H9 (cell line): ENCODE measurements around the gene RPL29. TPM values are rescaled to one million over a fixed set of nuclear protein-coding genes. Genes with fewer than 3 reads are reported as not detected.
A peak's percentile ranks its signal among the peaks of the same experiment; 100 is the strongest.

ENCODE experiments used
- DNase-seq: peaks from one replicate; pipeline ENCODE4 v3.0.0-alpha.2; 2017
- H2AFZ ChIP-seq: one replicate; pipeline ENCODE4 v1.6.1; 2013; ENCODE audit warnings: mild to moderate bottlenecking, low read length, control low read depth, moderate library complexity
- H2AK5ac ChIP-seq: 2 replicates; pipeline ENCODE4 v1.6.1; 2013; ENCODE audit warnings: low read length, control low read depth, mixed read lengths; ENCODE audit not compliant: insufficient read length
- H2BK120ac ChIP-seq: one replicate; pipeline ENCODE4 v1.6.1; 2013; ENCODE audit warnings: low read depth, mild to moderate bottlenecking, low read length, control low read depth, inconsistent platforms; ENCODE audit not compliant: poor library complexity, severe bottlenecking
- H2BK12ac ChIP-seq: 2 replicates; pipeline ENCODE4 v1.6.1; 2013; ENCODE audit warnings: low read length, control low read depth, mixed read lengths, low read depth; ENCODE audit not compliant: insufficient read length
- H2BK15ac ChIP-seq: 2 replicates; pipeline ENCODE4 v1.6.1; 2013; ENCODE audit warnings: low read depth, low read length, control low read depth
- H2BK20ac ChIP-seq: one replicate; pipeline ENCODE4 v1.6.1; 2013; ENCODE audit warnings: low read depth, mild to moderate bottlenecking, low read length, control low read depth, inconsistent platforms; ENCODE audit not compliant: poor library complexity, severe bottlenecking
- H2BK5ac ChIP-seq: 2 replicates; pipeline ENCODE4 v1.6.1; 2013; ENCODE audit warnings: low read length, control low read depth, mixed read lengths; ENCODE audit not compliant: insufficient read length
- H3K14ac ChIP-seq: 2 replicates; pipeline ENCODE4 v1.6.1; 2013; ENCODE audit warnings: low read length, control low read depth; ENCODE audit not compliant: insufficient read depth
- H3K18ac ChIP-seq: 2 replicates; pipeline ENCODE4 v1.6.1; 2013; ENCODE audit warnings: low read depth, mild to moderate bottlenecking, mixed read lengths, low read length, control low read depth; ENCODE audit not compliant: insufficient read length
- H3K23ac ChIP-seq: 2 replicates; pipeline ENCODE4 v1.6.1; 2013; ENCODE audit warnings: low read length, control low read depth, mixed read lengths, low read depth; ENCODE audit not compliant: insufficient read length
- H3K23me2 ChIP-seq: 2 replicates; pipeline ENCODE4 v1.6.1; 2013; ENCODE audit warnings: low read depth, mild to moderate bottlenecking, mixed read lengths, low read length, control low read depth; ENCODE audit not compliant: insufficient read length, poor library complexity, severe bottlenecking
- H3K27ac ChIP-seq: 2 replicates; pipeline ENCODE4 v1.5.1; 2013; ENCODE audit warnings: low read length, control low read depth, mixed read lengths, low read depth; ENCODE audit not compliant: insufficient read length
- H3K27me3 ChIP-seq: 2 replicates; pipeline ENCODE4 v1.6.1; 2013; ENCODE audit warnings: low read length, control low read depth, inconsistent platforms; ENCODE audit not compliant: insufficient read depth
- H3K4ac ChIP-seq: 2 replicates; pipeline ENCODE4 v1.6.1; 2013; ENCODE audit warnings: low read depth, mild to moderate bottlenecking, control low read depth, inconsistent platforms, low read length, moderate library complexity
- H3K4me1 ChIP-seq: 2 replicates; pipeline ENCODE4 v1.6.1; 2013; ENCODE audit warnings: low read length, control low read depth, inconsistent platforms; ENCODE audit not compliant: insufficient read depth
- H3K4me2 ChIP-seq: 2 replicates; pipeline ENCODE4 v1.6.1; 2013; ENCODE audit warnings: low read length, control low read depth, mixed read lengths; ENCODE audit not compliant: insufficient read length, insufficient read depth
- H3K56ac ChIP-seq: 2 replicates; pipeline ENCODE4 v1.6.1; 2013; ENCODE audit warnings: low read depth, mild to moderate bottlenecking, mixed read lengths, low read length, control low read depth; ENCODE audit not compliant: insufficient read length
- H3K79me1 ChIP-seq: 2 replicates; pipeline ENCODE4 v1.6.1; 2013; ENCODE audit warnings: low read depth, mild to moderate bottlenecking, moderate library complexity, low read length, control low read depth, inconsistent platforms; ENCODE audit not compliant: insufficient read depth, poor library complexity, severe bottlenecking
- H3K79me2 ChIP-seq: 2 replicates; pipeline ENCODE4 v1.6.1; 2013; ENCODE audit warnings: low read length, control low read depth, inconsistent platforms; ENCODE audit not compliant: insufficient read depth
- H3K9ac ChIP-seq: 2 replicates; pipeline ENCODE4 v1.6.1; 2013; ENCODE audit warnings: low read length, control low read depth, mixed read lengths; ENCODE audit not compliant: insufficient read length; ENCODE audit errors: extremely low read depth
- H3K9me3 ChIP-seq: one replicate; pipeline ENCODE4 v1.6.1; 2013; ENCODE audit warnings: low read depth, low read length, inconsistent platforms; ENCODE audit not compliant: control insufficient read depth
- H3T11ph ChIP-seq: one replicate; pipeline ENCODE4 v1.6.1; 2013; ENCODE audit warnings: mild to moderate bottlenecking, low read length, control low read depth, inconsistent platforms
- H4K20me1 ChIP-seq: one replicate; pipeline ENCODE4 v1.6.1; 2013; ENCODE audit not compliant: control insufficient read depth, insufficient read length, insufficient read depth
- H4K5ac ChIP-seq: 2 replicates; pipeline ENCODE4 v1.6.1; 2013; ENCODE audit warnings: low read depth, mild to moderate bottlenecking, mixed read lengths, low read length, control low read depth; ENCODE audit not compliant: insufficient read length
- H4K8ac ChIP-seq: replicated peaks from 2 replicates; pipeline ENCODE4 v1.6.1; 2013; ENCODE audit warnings: low read length, control low read depth, mixed read lengths, low read depth; ENCODE audit not compliant: insufficient read length
- H4K91ac ChIP-seq: 2 replicates; pipeline ENCODE4 v1.6.1; 2013; ENCODE audit warnings: low read depth, mild to moderate bottlenecking, moderate library complexity, mixed read lengths, low read length, control low read depth; ENCODE audit not compliant: insufficient read length
- H3K27ac Mint-ChIP-seq, 3 experiments: 2 replicates in 2 of 3; 3 replicates in 1 of 3; pipeline ENCODE4 v1.8.0; 2020 to 2021; ENCODE audit warnings: mixed read lengths in 3 of 3, mild to moderate bottlenecking in 1 of 3, moderate library complexity in 1 of 3
- H3K27me3 Mint-ChIP-seq: 2 replicates; pipeline ENCODE4 v1.8.0; 2021; ENCODE audit warnings: low read depth, mild to moderate bottlenecking, moderate library complexity, mixed read lengths
- H3K36me3 Mint-ChIP-seq, 3 experiments: 2 replicates in 2 of 3; 3 replicates in 1 of 3; pipeline ENCODE4 v1.8.0; 2020 to 2021; ENCODE audit warnings: low read depth in 3 of 3, mixed read lengths in 3 of 3; ENCODE audit not compliant: insufficient read depth in 1 of 3
- H3K4me1 Mint-ChIP-seq, 2 experiments: 2 replicates each; pipeline ENCODE4 v1.8.0; 2020; ENCODE audit warnings: mixed read lengths in 2 of 2
- H3K4me3 Mint-ChIP-seq, 2 experiments: 2 replicates in 1 of 2; 3 replicates in 1 of 2; pipeline ENCODE4 v1.8.0; 2020 to 2021; ENCODE audit warnings: mild to moderate bottlenecking in 2 of 2, mixed read lengths in 2 of 2, moderate library complexity in 1 of 2
- H3K9me3 Mint-ChIP-seq, 2 experiments: 2 replicates in 1 of 2; 3 replicates in 1 of 2; pipeline ENCODE4 v1.8.0; 2020; ENCODE audit warnings: mild to moderate bottlenecking in 2 of 2, mixed read lengths in 2 of 2, moderate library complexity in 1 of 2
- WGBS: extraction: QIAGEN DNeasy Blood & Tissue Kit; methylation state at CpG from one replicate; pipeline ENCODE4 v1.1.7; 2013; ENCODE audit warnings: missing lambda C conversion rate, low lambda C conversion rate, mixed read lengths; ENCODE audit not compliant: insufficient read length; ENCODE audit errors: extremely low coverage; 5-methylcytosine and 5-hydroxymethylcytosine counted together
- total RNA-seq: library from RNA; stranded (reverse); gene quantifications from 2 replicates; pipeline ENCODE4 v1.2.1, GENCODE V29; 2021
- TF ChIP-seq, protein P1 (sequence below): fragments of 200-600 bp; sonication (generic); conservative IDR thresholded peaks from 3 replicates; pipeline ENCODE4 v1.8.0; 2021; ENCODE audit warnings: antibody characterized with exemption, mild to moderate bottlenecking

RPL29 gene
- total RNA-seq, 1 experiment from 2014 or later, result 1,592 TPM

DNA sequence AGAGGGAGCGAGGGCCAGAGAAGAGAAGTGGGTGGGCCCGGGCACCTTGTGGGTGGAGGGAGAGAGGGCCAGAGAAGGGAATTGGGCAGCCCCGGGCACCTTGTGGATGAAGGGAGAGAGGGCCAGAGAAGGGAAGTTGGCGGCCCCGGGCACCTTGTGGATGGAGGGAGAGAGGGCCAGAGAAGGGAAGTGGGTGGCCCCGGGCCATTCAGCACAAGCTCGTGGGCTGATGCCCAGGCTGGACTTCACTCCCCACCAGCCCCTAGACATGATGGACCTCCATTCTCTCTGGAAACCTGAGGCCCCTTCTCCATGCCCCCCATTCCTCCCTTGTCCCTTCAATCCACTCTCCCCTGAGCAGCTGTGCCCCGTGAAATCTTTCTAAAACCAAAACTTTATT lies 44.9 kb upstream of the RPL29 start:
- no peak overlapping the region for H2AK5ac ChIP-seq
- H3K27ac ChIP-seq, result no peak overlapping the region
- no CpG with 5 or more reads among the region's 8 CpGs for WGBS
- H3K9ac ChIP-seq, result no peak overlapping the region
- H3K27me3 ChIP-seq, result no peaks in the 10 kb centered on the region
- H3K36me3 Mint-ChIP-seq, result no peaks in the 10 kb centered on the region
- H2BK15ac ChIP-seq, result no peak overlapping the region
- H2BK12ac ChIP-seq, result no peak overlapping the region
- no peak overlapping the region; the same call in 1 of the 2 replicates for H3K14ac ChIP-seq
- no peaks in the 10 kb centered on the region for H3K4me1 ChIP-seq
- TF ChIP-seq, protein P1, sequence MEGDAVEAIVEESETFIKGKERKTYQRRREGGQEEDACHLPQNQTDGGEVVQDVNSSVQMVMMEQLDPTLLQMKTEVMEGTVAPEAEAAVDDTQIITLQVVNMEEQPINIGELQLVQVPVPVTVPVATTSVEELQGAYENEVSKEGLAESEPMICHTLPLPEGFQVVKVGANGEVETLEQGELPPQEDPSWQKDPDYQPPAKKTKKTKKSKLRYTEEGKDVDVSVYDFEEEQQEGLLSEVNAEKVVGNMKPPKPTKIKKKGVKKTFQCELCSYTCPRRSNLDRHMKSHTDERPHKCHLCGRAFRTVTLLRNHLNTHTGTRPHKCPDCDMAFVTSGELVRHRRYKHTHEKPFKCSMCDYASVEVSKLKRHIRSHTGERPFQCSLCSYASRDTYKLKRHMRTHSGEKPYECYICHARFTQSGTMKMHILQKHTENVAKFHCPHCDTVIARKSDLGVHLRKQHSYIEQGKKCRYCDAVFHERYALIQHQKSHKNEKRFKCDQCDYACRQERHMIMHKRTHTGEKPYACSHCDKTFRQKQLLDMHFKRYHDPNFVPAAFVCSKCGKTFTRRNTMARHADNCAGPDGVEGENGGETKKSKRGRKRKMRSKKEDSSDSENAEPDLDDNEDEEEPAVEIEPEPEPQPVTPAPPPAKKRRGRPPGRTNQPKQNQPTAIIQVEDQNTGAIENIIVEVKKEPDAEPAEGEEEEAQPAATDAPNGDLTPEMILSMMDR, result no peak
- H2BK20ac ChIP-seq, result no peak overlapping the region
- H3K9me3 ChIP-seq, result no peaks in the 10 kb centered on the region
- no peak overlapping the region for H4K91ac ChIP-seq
- no peak overlapping the region for H3K4ac ChIP-seq
- no peak overlapping the region for H2AFZ ChIP-seq
- H3K4me3 Mint-ChIP-seq, result no peak overlapping the region
- no peaks in the 10 kb centered on the region; a peak in 1 of 5 replicates for H3K9me3 Mint-ChIP-seq
- no peaks in the 10 kb centered on the region for H3K79me2 ChIP-seq
- H2BK5ac ChIP-seq, result no peak overlapping the region
- H3T11ph ChIP-seq, result no peak overlapping the region
- no peak overlapping the region for H3K56ac ChIP-seq
- no peak overlapping the region for H3K4me2 ChIP-seq
- H3K23ac ChIP-seq, result no peak overlapping the region
- H4K8ac ChIP-seq, result no peak overlapping the region
- no peak for DNase-seq
- no peaks in the 10 kb centered on the region for H3K23me2 ChIP-seq
- no peak overlapping the region for H4K5ac ChIP-seq
- H3K27me3 Mint-ChIP-seq, result peaks cover 2% of the 10 kb centered on the region
- H4K20me1 ChIP-seq, result no peaks in the 10 kb centered on the region
- peaks cover 9 to 22% of the 10 kb centered on the region in 2 experiments for H3K4me1 Mint-ChIP-seq
- no peak overlapping the region for H2BK120ac ChIP-seq
- H3K79me1 ChIP-seq, result no peaks in the 10 kb centered on the region
- H3K27ac Mint-ChIP-seq, result peak overlapping the region in 1 of 3 experiments; percentile 65; a peak in 1 of 7 replicates
- H3K18ac ChIP-seq, result no peak overlapping the region
